ENCODE results near the gene LRCH1. TPM values are rescaled to one million over a fixed set of nuclear protein-coding genes. Genes with fewer than 3 reads are reported as not detected.

LRCH1 gene
- polyA plus RNA-seq, 1 donor (not counting 4 experiments of a cell fraction or from before 2014, with no cell fraction given) = 16.2 TPM

GRCh38 chr13:46629811-46630413 lies 76.9 kb downstream of the LRCH1 start:
- Histone ChIP-seq H3K9ac (ENCODE audit: control insufficient read depth, extremely low read depth, insufficient read depth, low read length) (no peak overlapping the region), H4K20me1 (ENCODE audit: control insufficient read depth, extremely low read depth, insufficient read depth, low read length) (no peaks in the 10 kb centered on the region), H3K4me1 (ENCODE audit: control insufficient read depth, extremely low read depth, insufficient read depth, low read length) (peaks cover 8% of the 10 kb centered on the region), H3K36me3 (ENCODE audit: control insufficient read depth in 2 of 2, extremely low read depth in 1 of 2, insufficient read depth in 2 of 2, low read length in 2 of 2) (no peaks in the 10 kb centered on the region), H3K9me3 (ENCODE audit: control insufficient read depth, low read depth, low read length) (no peaks in the 10 kb centered on the region), H3K4me3 (ENCODE audit: control insufficient read depth in 2 of 3, extremely low read depth in 1 of 3, insufficient read depth in 2 of 3, low read depth in 1 of 3, low read length in 3 of 3) (no peak overlapping the region), H3K4me2 (ENCODE audit: control insufficient read depth, extremely low read depth, insufficient read depth, low read depth, low read length) (no peak overlapping the region), H3K79me2 (ENCODE audit: control insufficient read depth, insufficient read depth, low read length) (peaks cover 69% of the 10 kb centered on the region), H2AFZ (ENCODE audit: control insufficient read depth, low read length) (no peak overlapping the region), H3K27me3 (ENCODE audit: control insufficient read depth, extremely low read depth, insufficient read depth, low read length) (no peaks in the 10 kb centered on the region), H3K9me1 (ENCODE audit: control insufficient read depth, extremely low read depth, insufficient read depth, low read length) (no peaks in the 10 kb centered on the region), H3K27ac (ENCODE audit: control insufficient read depth, insufficient read depth, low read length) (no peak overlapping the region)
- no peak for DNase-seq (ENCODE audit: low read depth, low spot score)
- no peak for FAIRE-seq
- dilution Hi-C loops (cut with MboI; ENCODE audit: extremely low pct_ligation_motif_present, low sequenced_read_pairs) = no loop called here
- TF ChIP-seq EZH2 (IDR thresholded peaks at IDR 0.05; ENCODE audit: low read length) = no peak

- Histone ChIP-seq H4K20me1 (ENCODE audit: control insufficient read depth, extremely low read depth, insufficient read depth, low read length) (no peaks in the 10 kb centered on the region), H3K4me1 (ENCODE audit: control insufficient read depth, extremely low read depth, insufficient read depth, low read length) (peaks cover 8% of the 10 kb centered on the region), H3K9ac (ENCODE audit: control insufficient read depth, extremely low read depth, insufficient read depth, low read length) (no peak overlapping the region), H3K36me3 (ENCODE audit: control insufficient read depth in 2 of 2, extremely low read depth in 1 of 2, insufficient read depth in 2 of 2, low read length in 2 of 2) (no peaks in the 10 kb centered on the region), H3K27ac (ENCODE audit: control insufficient read depth, insufficient read depth, low read length) (no peak overlapping the region), H3K9me1 (ENCODE audit: control insufficient read depth, extremely low read depth, insufficient read depth, low read length) (no peaks in the 10 kb centered on the region), H3K79me2 (ENCODE audit: control insufficient read depth, insufficient read depth, low read length) (peaks cover 66% of the 10 kb centered on the region), H3K9me3 (ENCODE audit: control insufficient read depth, low read depth, low read length) (no peaks in the 10 kb centered on the region), H3K4me2 (ENCODE audit: control insufficient read depth, extremely low read depth, insufficient read depth, low read depth, low read length) (no peak overlapping the region), H3K27me3 (ENCODE audit: control insufficient read depth, extremely low read depth, insufficient read depth, low read length) (no peaks in the 10 kb centered on the region), H2AFZ (ENCODE audit: control insufficient read depth, low read length) (no peak overlapping the region), H3K4me3 (ENCODE audit: control insufficient read depth in 2 of 3, extremely low read depth in 1 of 3, insufficient read depth in 2 of 3, low read depth in 1 of 3, low read length in 3 of 3) (no peak overlapping the region)
- dilution Hi-C loops (cut with MboI; ENCODE audit: extremely low pct_ligation_motif_present, low sequenced_read_pairs) = no loop called here
- TF ChIP-seq EZH2 (IDR thresholded peaks at IDR 0.05; ENCODE audit: low read length) (no peak), CTCF (optimal IDR thresholded peaks at IDR 0.05 in 1 of 3, IDR thresholded peaks at IDR 0.05 in 1 of 3, conservative IDR thresholded peaks at IDR 0.05 in 1 of 3; ENCODE audit: extremely low read depth in 1 of 3, insufficient read depth in 2 of 3, low read length in 3 of 3) (no peak)
- FAIRE-seq (no peak), DNase-seq (ENCODE audit: low read depth, low spot score) (no peak)
Observed at GRCh38 chr13:46630431-46631178, 77.6 kb downstream of the LRCH1 start.
